Neutrophil (primary cell): ENCODE data around the gene BRCA1.
"Not testable (repeated sequence)": the region's sequence is repeated elsewhere in the genome, so short reads cannot be mapped to it uniquely, and the experiment has no call there.

Experiments
- H3K27ac ChIP-seq: fragments of 200-600 bp; sonication (generic); 2 replicates; pipeline ENCODE4 v1.5.1; 2016; ENCODE audit warnings: mild to moderate bottlenecking, moderate library complexity
- H3K27me3 ChIP-seq: fragments of 200-600 bp; sonication (generic); 2 replicates; pipeline ENCODE4 v1.6.0; 2016; ENCODE audit warnings: mild to moderate bottlenecking
- H3K36me3 ChIP-seq: fragments of 200-600 bp; sonication (generic); 2 replicates; pipeline ENCODE4 v1.5.1; 2017
- H3K4me1 ChIP-seq, 2 experiments: fragments of 200-600 bp in 1 of 2; sonication (generic) in 1 of 2; 1 replicate in 1 of 2; 2 replicates in 1 of 2; pipeline versions ENCODE4 v1.5.1 to v1.6.1; 2013 to 2016; ENCODE audit warnings: low read depth in 1 of 2, low read length in 1 of 2, mild to moderate bottlenecking in 1 of 2, moderate library complexity in 1 of 2; ENCODE audit not compliant: control insufficient read depth in 1 of 2, insufficient read depth in 1 of 2
- H3K4me3 ChIP-seq, 2 experiments: fragments of 200-600 bp in 1 of 2; sonication (generic) in 1 of 2; 1 replicate in 1 of 2; 2 replicates in 1 of 2; pipeline ENCODE4 v1.5.1; 2013 to 2016; ENCODE audit warnings: low read depth in 1 of 2, low read length in 1 of 2, mild to moderate bottlenecking in 1 of 2, moderate library complexity in 1 of 2
- H3K9me3 ChIP-seq: fragments of 200-600 bp; sonication (generic); 2 replicates; pipeline ENCODE4 v1.5.1; 2016
- TF ChIP-seq, protein P1 (sequence below): fragments of 200-600 bp; sonication (generic); IDR thresholded peaks from 2 replicates; pipeline ENCODE4 v1.5.1; 2016; ENCODE audit warnings: antibody characterized with exemption

The BRCA1 gene

DNA sequence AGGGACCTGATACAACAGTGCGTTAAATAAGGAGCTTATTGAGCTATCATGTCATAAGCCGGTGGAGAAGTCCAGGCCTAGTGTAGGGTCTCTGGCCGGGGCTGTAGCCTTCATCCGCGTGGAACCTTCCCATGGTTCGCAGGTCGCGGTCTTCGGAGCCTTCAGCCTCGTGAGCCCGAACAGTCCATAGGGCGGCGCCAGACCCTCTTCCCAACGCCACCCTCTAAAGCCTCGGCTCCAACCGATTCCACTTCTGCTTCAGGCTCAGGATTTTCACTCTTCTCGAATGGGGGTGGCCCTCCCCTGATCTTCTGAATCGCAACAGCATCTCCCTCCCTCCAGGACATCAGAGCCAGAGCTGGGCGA is 10.3 kb upstream of the BRCA1 start:
- peaks cover 4 to 7% of the 10 kb centered on the region in 2 experiments for H3K4me1 ChIP-seq
- TF ChIP-seq, protein P1, sequence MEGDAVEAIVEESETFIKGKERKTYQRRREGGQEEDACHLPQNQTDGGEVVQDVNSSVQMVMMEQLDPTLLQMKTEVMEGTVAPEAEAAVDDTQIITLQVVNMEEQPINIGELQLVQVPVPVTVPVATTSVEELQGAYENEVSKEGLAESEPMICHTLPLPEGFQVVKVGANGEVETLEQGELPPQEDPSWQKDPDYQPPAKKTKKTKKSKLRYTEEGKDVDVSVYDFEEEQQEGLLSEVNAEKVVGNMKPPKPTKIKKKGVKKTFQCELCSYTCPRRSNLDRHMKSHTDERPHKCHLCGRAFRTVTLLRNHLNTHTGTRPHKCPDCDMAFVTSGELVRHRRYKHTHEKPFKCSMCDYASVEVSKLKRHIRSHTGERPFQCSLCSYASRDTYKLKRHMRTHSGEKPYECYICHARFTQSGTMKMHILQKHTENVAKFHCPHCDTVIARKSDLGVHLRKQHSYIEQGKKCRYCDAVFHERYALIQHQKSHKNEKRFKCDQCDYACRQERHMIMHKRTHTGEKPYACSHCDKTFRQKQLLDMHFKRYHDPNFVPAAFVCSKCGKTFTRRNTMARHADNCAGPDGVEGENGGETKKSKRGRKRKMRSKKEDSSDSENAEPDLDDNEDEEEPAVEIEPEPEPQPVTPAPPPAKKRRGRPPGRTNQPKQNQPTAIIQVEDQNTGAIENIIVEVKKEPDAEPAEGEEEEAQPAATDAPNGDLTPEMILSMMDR: no peak
- no peaks in the 10 kb centered on the region for H3K9me3 ChIP-seq
- no peak overlapping the region for H3K4me3 ChIP-seq
- H3K27ac ChIP-seq: no peak overlapping the region
- H3K36me3 ChIP-seq: peaks cover 25% of the 10 kb centered on the region
- no peaks in the 10 kb centered on the region for H3K27me3 ChIP-seq

DNA sequence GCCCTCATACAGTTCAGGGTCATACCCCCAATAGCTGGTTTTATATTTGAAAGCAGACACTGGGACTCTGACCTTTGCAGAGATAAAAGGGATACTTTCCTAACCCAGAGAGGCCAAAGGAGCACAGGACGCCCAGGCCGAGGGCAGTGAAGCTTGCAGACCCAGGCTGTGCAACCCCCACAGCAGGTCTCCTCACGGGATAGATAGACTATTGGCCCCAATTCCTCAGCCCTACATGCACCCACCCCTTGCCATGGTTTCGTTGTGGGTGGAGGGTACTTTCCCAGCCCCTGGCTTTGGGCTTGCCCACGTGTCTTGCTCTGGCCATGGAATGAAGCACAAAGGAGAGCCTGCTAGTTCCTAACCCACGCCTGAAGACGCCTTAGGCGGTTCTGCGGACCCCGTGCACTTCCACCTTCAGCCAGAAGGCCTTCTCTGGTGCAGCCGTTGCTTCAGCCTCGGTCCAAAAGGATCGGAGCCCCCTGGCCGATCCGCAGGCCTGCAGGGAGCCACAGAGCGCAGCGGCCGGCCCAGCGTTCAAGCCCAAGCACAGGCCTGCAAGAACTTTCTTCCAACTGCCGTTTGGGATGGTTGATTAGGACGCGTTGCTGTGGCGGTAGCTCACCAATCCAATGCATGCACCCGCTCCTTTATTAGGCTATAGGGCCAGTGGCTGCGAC is 9.8 kb upstream of the BRCA1 start:
- H3K4me1 ChIP-seq: peaks cover 0 to 2% of the 10 kb centered on the region in 2 experiments
- H3K4me3 ChIP-seq: no peak overlapping the region
- no peak overlapping the region for H3K27ac ChIP-seq
- H3K36me3 ChIP-seq: peaks cover 25% of the 10 kb centered on the region
- H3K27me3 ChIP-seq: no peaks in the 10 kb centered on the region
- H3K9me3 ChIP-seq: no peaks in the 10 kb centered on the region
- TF ChIP-seq, protein P1: no peak

DNA sequence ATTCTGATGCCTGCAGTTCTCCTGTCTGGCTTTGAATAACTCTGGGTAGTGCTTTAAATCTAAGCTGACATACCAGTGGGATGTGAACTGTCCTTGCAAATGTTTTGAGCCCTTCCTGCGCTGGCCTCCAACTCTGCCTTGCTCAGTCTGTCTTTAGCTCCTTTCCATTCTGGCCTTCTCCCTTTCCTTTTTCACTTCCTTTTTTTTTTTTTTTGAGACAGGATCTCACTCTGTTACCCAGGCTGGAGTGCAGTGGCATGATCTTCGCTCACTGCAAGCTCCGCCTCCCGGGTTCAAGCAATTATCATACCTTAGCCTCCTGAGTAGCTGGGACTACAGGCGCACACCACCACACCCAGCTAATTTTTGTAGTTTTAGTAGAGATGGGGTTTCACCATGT is 8.3 kb upstream of the BRCA1 start:
- H3K4me3 ChIP-seq, H3K27ac ChIP-seq, H3K27me3 ChIP-seq, H3K9me3 ChIP-seq: not testable (repeated sequence)
- H3K4me1 ChIP-seq: peaks cover 0 to 13% of the 10 kb centered on the region in 2 experiments
- peaks cover 25% of the 10 kb centered on the region for H3K36me3 ChIP-seq

DNA sequence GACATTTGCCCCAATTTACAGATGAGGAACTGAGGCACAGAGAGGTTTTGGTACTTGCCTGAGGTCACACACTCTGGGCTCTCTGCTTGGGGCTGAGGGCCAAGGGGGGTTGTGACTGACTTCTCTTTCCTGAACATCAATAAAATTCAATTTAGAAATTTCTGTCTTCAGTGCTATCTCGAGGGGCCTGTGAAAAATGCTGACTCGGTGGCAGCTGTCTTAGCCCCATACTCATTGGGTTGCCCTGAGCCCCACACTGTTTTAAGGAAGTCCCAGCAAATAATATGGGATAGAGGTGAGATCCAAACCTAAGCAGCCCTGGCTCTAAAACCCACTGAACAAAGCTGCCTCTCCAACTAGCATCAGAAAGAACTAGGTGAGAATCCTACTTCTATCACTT is 7.0 kb upstream of the BRCA1 start:
- H3K27me3 ChIP-seq: no peaks in the 10 kb centered on the region
- H3K4me3 ChIP-seq: no peak overlapping the region
- TF ChIP-seq, protein P1: no peak
- H3K4me1 ChIP-seq: peaks cover 0 to 13% of the 10 kb centered on the region in 2 experiments
- peaks cover 28% of the 10 kb centered on the region for H3K36me3 ChIP-seq
- H3K9me3 ChIP-seq: no peaks in the 10 kb centered on the region
- H3K27ac ChIP-seq: no peak overlapping the region

DNA sequence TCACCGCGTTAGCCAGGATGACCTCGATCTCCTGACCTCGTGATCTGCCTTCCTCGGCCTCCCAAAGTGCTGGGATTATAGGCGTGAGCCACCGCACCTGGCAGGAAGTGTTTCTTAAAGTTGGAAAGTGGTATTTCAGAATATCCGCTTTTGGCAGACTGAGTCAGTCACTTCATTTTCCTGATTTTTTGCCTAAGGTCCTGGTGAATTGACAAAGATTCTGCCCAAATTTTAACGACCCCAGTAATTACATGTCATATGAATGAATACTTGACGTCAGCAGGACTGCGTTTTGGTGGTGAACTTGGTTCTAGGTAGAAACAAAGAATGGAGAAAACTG is 4.5 kb upstream of the BRCA1 start:
- peak overlapping the region; percentile 49 for H3K27ac ChIP-seq
- H3K4me3 ChIP-seq: no peak overlapping the region

DNA sequence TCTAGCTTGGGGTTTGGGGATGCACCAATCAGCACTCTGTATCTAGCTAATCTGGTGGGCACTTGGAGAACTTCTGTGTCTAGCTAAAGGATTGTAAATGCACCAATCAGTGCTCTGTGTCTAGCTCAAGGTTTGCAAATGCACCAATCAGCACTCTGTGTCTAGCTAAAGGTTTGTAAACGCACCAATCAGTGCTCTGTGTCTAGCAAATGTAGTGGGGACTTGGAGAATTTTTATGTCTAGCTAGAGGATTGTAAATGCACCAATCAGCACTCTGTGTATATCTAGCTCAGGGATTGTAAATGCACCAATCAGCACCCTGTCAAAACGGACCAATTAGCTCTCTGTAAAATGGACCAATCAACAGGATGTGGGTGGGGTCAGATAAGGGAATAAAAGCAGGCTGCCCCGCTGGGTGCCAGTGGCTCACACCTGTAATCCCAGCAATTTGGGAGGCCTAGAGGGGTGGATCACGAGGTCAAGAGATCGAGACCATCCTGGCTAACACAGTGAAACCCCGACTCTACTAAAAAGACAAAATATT is 2.2 kb upstream of the BRCA1 start:
- H3K27me3 ChIP-seq, H3K36me3 ChIP-seq, H3K9me3 ChIP-seq, H3K4me3 ChIP-seq, H3K27ac ChIP-seq: not testable (repeated sequence)
- peaks cover 21 to 28% of the 10 kb centered on the region in 2 experiments for H3K4me1 ChIP-seq

More for the DNA sequence above, 4.5 kb upstream of the BRCA1 start:
- Histone ChIP-seq H3K4me1 (peaks cover 15 to 23% of the 10 kb centered on the region in 2 experiments), H3K36me3 (peaks cover 21% of the 10 kb centered on the region), H3K9me3 (no peaks in the 10 kb centered on the region), H3K27me3 (no peaks in the 10 kb centered on the region)
- TF ChIP-seq, protein P1: no peak
